Amniotic epithelial cell (primary cell): ENCODE measurements around the gene DENND4A.
"Not testable (repeated sequence)": the region's sequence is repeated elsewhere in the genome, so short reads cannot be mapped to it uniquely, and the experiment has no call there.

Experiments
- DNase-seq: peaks from one replicate; pipeline ENCODE4 v3.0.0-alpha.2; 2010; ENCODE audit warnings: low read depth

DENND4A gene

DNA sequence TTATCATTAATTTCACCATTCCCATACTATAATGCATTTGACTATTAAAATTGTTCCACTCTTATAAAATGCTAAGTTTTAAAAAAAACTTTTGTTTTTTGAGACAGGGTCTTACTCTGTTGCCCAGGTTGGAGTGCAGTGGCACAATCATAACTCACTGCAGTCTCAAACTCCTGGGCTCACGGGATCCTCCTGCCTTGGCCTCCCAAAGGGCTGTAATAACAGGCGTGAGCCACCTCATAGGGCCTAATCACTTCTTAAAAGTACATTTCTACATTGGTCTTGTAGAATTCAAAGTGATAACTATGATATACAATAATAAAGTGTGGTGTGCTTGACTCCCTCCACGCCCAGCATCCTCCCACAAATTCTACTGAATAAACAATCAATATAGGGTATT lies 3.0 kb downstream of the DENND4A start:
- DNase-seq, result no peak

- no peak for DNase-seq
Observed at GRCh38 chr15:65787260-65787659, 4.8 kb downstream of the DENND4A start.

- DNase-seq, result no peak
Observed at GRCh38 chr15:65785151-65785550, 6.9 kb downstream of the DENND4A start.

- peak; percentile 32 for DNase-seq
Observed at GRCh38 chr15:65783872-65784271, 8.2 kb downstream of the DENND4A start.

- DNase-seq, result no peak
Observed at GRCh38 chr15:65782096-65782495, 10.0 kb downstream of the DENND4A start.

DNA sequence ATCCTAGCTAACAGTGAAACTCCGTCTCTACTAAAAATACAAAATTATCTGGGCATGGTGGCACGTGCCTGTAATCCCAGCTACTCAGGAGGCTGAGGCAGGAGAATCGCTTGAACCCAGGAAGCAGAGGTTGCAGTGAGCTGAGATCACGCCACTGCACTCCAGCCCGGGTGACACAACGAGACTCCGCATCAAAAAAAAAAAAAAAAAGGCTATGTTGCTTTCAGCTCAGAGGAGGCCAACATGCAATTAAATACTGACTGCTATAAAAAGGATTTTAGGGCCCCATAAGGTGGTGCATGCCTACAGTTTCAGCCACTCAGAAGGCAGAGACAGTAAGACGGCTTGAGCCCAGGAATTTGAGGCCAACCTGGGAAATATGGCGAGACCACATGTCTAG lies 13.4 kb downstream of the DENND4A start:
- DNase-seq, result not testable (repeated sequence)

- no peak for DNase-seq
Observed at GRCh38 chr15:65778269-65778668, 13.8 kb downstream of the DENND4A start.

DNA sequence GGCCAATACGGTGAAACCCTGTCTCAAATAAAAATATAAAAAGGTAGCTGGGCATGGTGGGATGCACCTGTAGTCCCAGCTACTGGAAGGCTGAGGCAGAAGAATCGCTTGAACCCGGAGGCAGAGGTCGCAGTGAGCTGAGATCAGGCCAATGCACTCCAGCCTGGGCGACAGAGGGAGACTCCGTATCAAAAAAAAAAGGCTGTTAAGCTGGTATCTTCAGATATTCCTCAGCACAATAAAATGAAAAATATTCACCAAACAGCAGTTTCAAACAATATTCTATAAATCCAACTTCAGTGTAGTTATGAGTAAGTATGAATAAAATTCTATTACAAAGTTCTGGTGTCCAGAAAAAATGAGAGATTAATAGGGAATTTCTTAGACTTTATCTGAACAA lies 14.2 kb downstream of the DENND4A start:
- no peak for DNase-seq

DNA sequence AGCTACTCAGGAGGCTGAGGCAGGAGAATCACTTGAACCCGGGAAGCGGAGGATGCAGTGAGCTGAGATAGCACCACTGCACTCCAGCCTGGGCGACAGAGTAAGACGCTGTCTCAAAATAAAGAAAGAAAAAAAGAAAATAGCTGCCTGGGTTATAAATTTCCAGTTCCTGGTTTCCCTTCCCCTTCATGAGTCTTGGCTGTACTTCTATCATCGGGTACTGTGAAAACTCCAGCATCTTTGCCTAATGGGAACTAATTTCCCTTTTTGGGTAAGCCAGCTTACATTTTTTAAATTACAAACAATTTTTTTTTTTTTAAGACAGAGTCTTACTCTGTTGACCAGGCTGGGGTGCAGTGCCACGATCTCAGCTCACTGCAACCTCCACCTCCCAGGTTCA lies 15.0 kb downstream of the DENND4A start:
- DNase-seq, result no peak

DNA sequence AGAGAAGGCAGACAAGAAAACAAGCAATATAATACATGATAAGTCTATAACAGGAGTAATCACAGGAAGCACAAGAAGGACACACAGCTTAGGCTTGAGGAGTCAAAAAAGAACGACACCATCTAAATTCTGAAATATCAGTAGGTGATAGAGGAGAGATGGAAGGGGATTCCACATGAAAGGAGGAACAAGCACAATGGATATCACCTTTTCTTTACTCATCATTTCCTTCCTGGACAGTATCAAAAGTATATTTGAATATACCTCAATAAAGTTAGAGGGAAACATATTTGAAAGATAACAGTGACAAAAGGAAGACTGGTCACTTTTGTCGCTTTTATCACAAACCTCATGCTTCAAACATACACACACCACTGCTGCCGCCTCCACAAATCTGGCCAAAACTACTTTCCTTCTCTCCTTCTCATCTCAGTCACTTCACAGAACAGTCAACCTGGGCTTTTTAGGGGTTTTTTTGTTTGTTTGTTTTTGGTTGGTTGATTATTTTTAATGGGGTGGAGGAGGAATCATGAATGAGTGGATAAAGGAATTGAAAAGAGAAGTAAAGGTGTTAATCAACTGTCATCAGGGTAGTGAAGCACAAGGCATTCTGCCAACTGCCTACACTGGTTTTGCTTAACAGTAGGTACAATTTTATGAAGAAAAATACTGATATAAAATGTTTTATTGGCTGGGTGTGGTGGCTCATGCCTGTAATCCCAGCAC lies 18.5 kb downstream of the DENND4A start:
- no peak for DNase-seq

DNA sequence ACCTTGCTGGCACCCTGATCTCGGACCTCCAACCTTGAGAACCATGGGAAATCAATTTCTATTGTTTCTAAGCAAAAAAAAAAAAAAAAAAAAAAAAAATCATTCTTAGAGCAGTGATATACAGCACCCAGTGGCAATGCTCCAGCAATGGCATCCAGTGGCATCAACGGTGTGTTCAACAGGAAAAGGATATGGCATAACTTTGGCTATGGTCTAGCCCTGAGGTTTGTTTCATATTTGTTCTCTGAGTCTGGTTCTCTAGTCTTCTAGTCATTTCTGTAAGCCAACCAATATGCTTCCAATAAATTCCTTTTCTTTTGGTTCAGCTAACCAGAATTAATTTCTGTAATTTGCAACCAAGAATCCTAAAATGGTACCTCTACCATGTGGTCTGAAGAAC lies 19.2 kb downstream of the DENND4A start:
- DNase-seq, result no peak

DNA sequence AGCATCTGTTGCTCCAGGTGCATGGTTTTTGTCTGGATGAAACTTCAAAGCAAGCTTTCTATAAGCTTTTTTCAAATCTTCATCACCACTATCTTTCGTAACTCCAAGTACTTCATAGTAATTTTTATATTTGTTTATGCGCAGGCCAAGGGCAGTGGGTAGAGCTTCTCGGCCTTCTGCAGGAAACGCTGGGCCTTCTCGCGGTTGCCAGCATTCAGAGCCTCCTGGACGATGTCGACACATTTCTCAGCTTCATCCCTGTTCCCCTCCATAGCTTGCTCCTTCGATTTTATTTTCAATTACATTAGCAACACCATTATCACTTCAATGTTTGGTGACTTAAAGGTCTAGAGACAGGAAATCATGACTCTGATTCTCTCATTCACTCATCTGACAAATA lies 20.2 kb downstream of the DENND4A start:
- no peak for DNase-seq

DNA sequence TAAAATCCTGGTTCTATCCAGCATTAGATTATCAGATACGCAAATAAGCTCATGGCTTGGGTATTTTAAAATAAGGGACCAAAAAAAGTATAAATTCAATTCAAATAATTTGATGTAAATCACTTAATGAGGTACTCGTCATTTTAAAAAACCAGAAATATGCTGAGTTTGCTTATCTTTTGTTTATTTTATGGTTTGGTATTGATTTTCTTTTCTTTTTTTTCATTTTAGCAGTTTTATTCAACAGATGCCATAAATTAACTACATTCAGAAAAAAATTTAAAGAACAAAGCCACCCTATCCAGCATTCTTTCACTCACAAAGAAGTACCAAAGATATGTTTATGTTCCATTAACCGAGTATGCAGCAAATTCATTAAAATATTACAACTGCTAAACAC lies 22.6 kb downstream of the DENND4A start:
- DNase-seq, result no peak

GRCh38 chr15:65767895-65768294 lies 24.2 kb downstream of the DENND4A start:
- DNase-seq, result no peak

DNA sequence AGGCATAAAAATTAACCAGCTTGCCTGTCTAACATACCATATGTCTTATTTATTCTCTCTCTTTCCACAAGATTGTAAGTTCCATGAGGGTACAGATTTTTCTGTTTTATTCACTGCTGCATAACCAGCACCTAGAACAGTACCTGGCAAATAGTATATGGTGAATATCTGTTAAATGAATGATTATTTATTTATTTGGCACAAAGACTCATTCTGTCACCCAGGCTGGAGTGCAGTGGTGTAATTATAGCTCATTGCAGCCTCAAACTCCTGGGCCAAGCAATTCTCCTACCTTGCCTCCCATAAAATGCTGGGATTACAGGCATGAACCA lies 24.9 kb downstream of the DENND4A start:
- DNase-seq, result no peak

DNA sequence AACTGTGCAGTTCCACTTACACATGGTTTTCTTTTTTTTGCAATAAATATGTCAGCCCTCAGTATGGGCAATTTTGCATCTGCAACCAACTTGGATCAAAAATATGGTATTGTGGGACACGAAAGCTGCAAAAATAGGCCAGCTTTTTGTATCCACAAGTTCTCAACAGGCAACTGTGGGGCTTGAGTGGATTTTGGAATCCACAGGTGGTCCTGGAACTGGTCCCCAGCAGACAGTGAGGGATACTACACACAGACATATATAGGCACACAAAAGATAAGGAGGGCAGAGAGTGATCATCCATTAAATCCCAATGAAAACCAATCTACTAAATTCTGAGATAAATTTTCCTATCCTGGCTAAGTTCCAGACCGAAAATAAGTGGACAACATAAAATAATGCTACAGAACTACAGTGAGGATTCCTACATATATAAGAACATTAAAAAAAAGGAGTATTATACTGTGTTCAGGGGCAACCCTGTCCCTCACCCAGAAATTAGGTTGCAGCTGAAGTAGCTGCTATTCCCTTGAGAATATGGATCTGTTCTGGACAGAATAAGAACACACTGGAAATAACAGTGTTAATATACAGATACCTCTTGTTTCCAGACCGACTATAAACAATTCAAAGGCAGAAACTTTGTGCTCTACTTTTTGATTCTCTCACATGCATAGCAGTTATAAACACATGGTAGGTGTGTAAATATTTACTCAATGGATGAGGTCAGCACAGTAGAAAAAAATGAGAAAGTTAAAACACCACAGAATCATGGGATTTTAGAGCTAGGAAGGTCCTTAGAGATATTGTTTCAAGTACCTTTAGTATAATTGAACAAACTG lies 25.4 kb downstream of the DENND4A start:
- DNase-seq, result no peak

GRCh38 chr15:65765106-65765505 lies 27.0 kb downstream of the DENND4A start:
- DNase-seq, result no peak

GRCh38 chr15:65762914-65763787 lies 28.9 kb downstream of the DENND4A start:
- no peak for DNase-seq

DNA sequence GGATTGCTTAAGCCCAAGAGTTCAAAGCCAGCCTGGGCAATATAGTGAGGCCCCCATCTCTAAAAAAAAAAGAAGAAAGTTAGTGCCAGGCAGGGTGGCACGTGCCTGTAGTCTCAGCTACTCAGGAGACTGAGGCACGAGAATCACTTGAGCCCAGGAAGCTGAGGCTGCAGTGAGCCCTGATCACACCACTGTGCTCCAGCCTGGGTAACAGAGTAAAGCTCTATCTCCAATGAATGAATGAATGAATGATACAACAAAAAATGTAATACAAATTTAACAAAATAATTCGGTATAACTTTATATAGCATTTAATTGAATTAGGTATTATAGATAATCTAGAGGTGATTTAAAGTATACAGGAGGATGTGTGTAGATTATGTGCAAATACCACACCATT lies 29.7 kb downstream of the DENND4A start:
- no peak for DNase-seq

GRCh38 chr15:65761210-65761926 lies 30.7 kb downstream of the DENND4A start:
- DNase-seq, result no peak

DNA sequence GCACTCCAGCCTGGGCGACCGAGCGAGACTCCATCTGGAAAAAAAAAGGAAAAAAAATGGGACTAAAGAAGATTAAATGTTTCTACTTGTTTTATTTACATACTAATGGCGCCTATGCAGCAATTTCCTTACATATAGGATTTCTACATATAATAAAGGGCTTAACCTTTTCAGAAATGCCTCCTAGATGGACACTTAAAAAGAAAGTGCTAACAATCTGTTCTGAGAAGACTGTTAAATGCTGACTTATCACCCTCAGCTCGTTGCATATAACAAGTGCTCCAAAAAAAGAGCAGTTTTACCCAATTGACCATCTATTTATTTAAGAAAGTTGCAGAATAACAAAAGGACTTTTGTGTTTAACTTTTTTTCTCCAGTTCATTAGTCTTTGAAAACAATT lies 32.7 kb downstream of the DENND4A start:
- no peak for DNase-seq

GRCh38 chr15:65758242-65758641 lies 33.9 kb downstream of the DENND4A start:
- DNase-seq, result no peak
